Thoracic aorta (tissue), 2 donors: Measurements from ENCODE around the gene AMOTL1. TPM values are rescaled to one million over a fixed set of nuclear protein-coding genes. Genes with fewer than 3 reads are reported as not detected.

ENCODE experiments used
- ATAC-seq: fragments of 150-250 bp; one replicate; pipeline ENCODE4 v1.8.0; 2017; ENCODE audit warnings: low read depth; ENCODE audit not compliant: insufficient number of reproducible peaks, low FRiP score
- DNase-seq: peaks from one replicate; pipeline ENCODE4 v3.0.0-alpha.2; 2020; ENCODE audit warnings: low spot score
- H3K27ac ChIP-seq, 2 donors: fragments of 200-600 bp; sonication (generic); 1 replicate in 1 of 2; 2 replicates in 1 of 2; pipeline ENCODE4 v1.5.1; 2016; ENCODE audit warnings: mild to moderate bottlenecking in 2 of 2, moderate library complexity in 2 of 2
- H3K27me3 ChIP-seq: fragments of 200-600 bp; sonication (generic); replicated peaks from 2 replicates; pipeline ENCODE4 v1.6.0; 2016; ENCODE audit warnings: mild to moderate bottlenecking; ENCODE audit not compliant: insufficient read depth
- H3K36me3 ChIP-seq: fragments of 200-600 bp; sonication (generic); one replicate; pipeline ENCODE4 v1.5.1; 2016
- H3K4me1 ChIP-seq, 2 donors: fragments of 200-600 bp; sonication (generic); 1 replicate in 1 of 2; 2 replicates in 1 of 2; pipeline versions ENCODE4 v1.5.1 to v1.6.0; 2016; ENCODE audit warnings: low read depth in 2 of 2, mild to moderate bottlenecking in 1 of 2; ENCODE audit not compliant: control insufficient read depth in 1 of 2
- H3K4me3 ChIP-seq: fragments of 200-600 bp; sonication (generic); 2 replicates; pipeline ENCODE4 v1.5.1; 2016; ENCODE audit warnings: mild to moderate bottlenecking
- H3K9me3 ChIP-seq: fragments of 200-600 bp; sonication (generic); 2 replicates; pipeline ENCODE4 v1.5.1; 2016
- CTCF ChIP-seq: fragments of 200-600 bp; sonication (generic); IDR thresholded peaks from one replicate; pipeline ENCODE4 v1.5.1; 2019; ENCODE audit warnings: antibody characterized with exemption
- total RNA-seq, 2 donors: library from RNA; depleted of rRNA; stranded (reverse); fragments of >200 nt; gene quantifications; one replicate each; pipeline versions ENCODE4 v1.1.0 to v1.2.3, GENCODE V29; 2016

Gene AMOTL1
- total RNA-seq, 2 donors from 2014 or later: 64.2 to 89.5 TPM

GRCh38 chr11:94770563-94771120 lies 2.5 kb downstream of the AMOTL1 start:
- peaks cover 12 to 49% of the 10 kb centered on the region in 2 donors for H3K4me1 ChIP-seq
- no peak for ATAC-seq
- TF ChIP-seq CTCF: no peak
- peak overlapping the region; percentile 92 for H3K4me3 ChIP-seq
- H3K36me3 ChIP-seq: no peaks in the 10 kb centered on the region
- peak overlapping the region; percentile 88 to 92 for H3K27ac ChIP-seq
- H3K9me3 ChIP-seq: no peaks in the 10 kb centered on the region
- no peaks in the 10 kb centered on the region for H3K27me3 ChIP-seq
- DNase-seq: no peak

- Histone ChIP-seq H3K36me3 (no peaks in the 10 kb centered on the region), H3K9me3 (no peaks in the 10 kb centered on the region), H3K4me3 (no peak overlapping the region), H3K27me3 (no peaks in the 10 kb centered on the region), H3K4me1 (peaks cover 14 to 55% of the 10 kb centered on the region in 2 donors), H3K27ac (peak overlapping the region in 1 of 2 donors; percentile 11)
- ATAC-seq: no peak
- no peak for DNase-seq
- no peak for TF ChIP-seq CTCF
Observed at GRCh38 chr11:94771390-94771789, 3.2 kb downstream of the AMOTL1 start.

- DNase-seq: no peak
- no peak for TF ChIP-seq CTCF
Observed at GRCh38 chr11:94771951-94772350, 3.8 kb downstream of the AMOTL1 start.

GRCh38 chr11:94773842-94774241 lies 5.7 kb downstream of the AMOTL1 start:
- Histone ChIP-seq H3K36me3 (no peaks in the 10 kb centered on the region), H3K4me1 (peaks cover 19 to 78% of the 10 kb centered on the region in 2 donors), H3K27ac (no peak overlapping the region), H3K4me3 (no peak overlapping the region), H3K27me3 (no peaks in the 10 kb centered on the region), H3K9me3 (no peaks in the 10 kb centered on the region)
- ATAC-seq: no peak
- no peak for DNase-seq
- no peak for TF ChIP-seq CTCF

More at GRCh38 chr11:94771951-94772350, 3.8 kb downstream of the AMOTL1 start:
- peaks cover 19 to 61% of the 10 kb centered on the region in 2 donors for H3K4me1 ChIP-seq
- no peaks in the 10 kb centered on the region for H3K36me3 ChIP-seq
- no peaks in the 10 kb centered on the region for H3K27me3 ChIP-seq
- H3K4me3 ChIP-seq: no peak overlapping the region
- peak overlapping the region in 1 of 2 donors; percentile 11 for H3K27ac ChIP-seq
- H3K9me3 ChIP-seq: no peaks in the 10 kb centered on the region
- no peak for ATAC-seq

- TF ChIP-seq CTCF: no peak
- Histone ChIP-seq H3K36me3 (no peaks in the 10 kb centered on the region), H3K4me3 (no peak overlapping the region), H3K9me3 (no peaks in the 10 kb centered on the region), H3K4me1 (peaks cover 19 to 80% of the 10 kb centered on the region in 2 donors), H3K27me3 (no peaks in the 10 kb centered on the region), H3K27ac (no peak overlapping the region)
- ATAC-seq (no peak), DNase-seq (no peak)
Observed at GRCh38 chr11:94774345-94774744, 6.2 kb downstream of the AMOTL1 start.
